GM21786 (cell line): ENCODE results near the gene CCDC28A.

Experiments
- ATAC-seq: cut with Tn5 transposase; IDR thresholded peaks from one replicate; pipeline ENCODE4 v1.9.1; 2021; ENCODE audit not compliant: unreplicated experiment

Gene CCDC28A

DNA sequence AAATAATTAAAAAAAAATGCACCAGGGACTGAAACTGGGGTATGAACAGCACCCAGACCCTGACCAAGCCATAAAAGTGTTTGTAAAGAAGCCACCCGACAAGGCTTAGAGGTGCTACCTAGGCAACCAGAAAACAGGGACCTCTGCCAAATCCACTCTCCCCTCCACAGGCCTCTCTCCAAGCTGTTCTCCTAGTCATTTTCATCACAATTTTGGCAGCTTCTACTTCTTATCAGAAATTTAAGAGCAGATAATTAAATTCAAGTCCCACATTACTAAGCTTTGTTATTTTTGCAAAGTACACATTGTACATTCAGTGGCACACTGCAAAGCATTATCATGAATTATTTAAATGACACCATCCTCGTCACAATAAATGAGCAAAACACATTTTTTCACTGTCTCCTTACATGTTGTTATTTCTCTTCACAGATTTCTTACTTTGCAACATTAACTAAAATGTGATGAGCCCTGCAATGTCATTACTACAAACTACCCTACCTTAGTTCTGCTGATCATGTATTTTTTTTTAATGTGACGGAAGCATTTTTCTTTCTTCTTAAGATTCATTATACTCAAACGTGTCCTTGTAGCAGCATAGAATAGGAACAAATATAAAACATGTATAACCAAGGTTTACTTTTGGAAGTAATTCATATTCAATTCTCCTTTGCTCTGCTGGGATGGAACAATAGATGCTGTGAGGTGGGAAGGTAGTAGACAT, 60.4 kb downstream of the CCDC28A start:
- no peak for ATAC-seq

DNA sequence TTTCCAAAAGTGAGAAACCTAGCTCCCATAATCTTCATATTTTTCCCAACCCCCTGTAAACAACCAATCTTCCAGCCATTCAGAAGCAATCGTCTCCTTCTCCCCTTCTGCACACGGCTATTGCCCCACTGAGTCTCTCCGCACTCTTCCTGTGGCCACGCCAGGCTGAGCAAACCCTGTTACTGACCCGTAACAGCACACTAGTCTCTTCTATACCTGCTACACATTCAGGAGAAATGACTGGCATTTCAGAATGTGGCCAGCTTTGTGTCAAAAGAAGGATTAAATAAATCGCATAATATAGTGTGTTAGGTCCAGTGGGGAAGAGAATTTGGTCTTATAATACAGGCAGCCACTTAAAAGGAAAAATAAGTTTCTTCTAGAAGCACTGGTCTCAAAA, 63.7 kb downstream of the CCDC28A start:
- no peak for ATAC-seq
